H9 (cell line): ENCODE measurements around the gene GPR153. TPM values are rescaled to one million over a fixed set of nuclear protein-coding genes. Genes with fewer than 3 reads are reported as not detected.

Experiments used
- DNase-seq: peaks from one replicate; pipeline ENCODE4 v3.0.0-alpha.2; 2017
- H2AFZ ChIP-seq: one replicate; pipeline ENCODE4 v1.6.1; 2013; ENCODE audit warnings: mild to moderate bottlenecking, low read length, control low read depth, moderate library complexity
- H2AK5ac ChIP-seq: 2 replicates; pipeline ENCODE4 v1.6.1; 2013; ENCODE audit warnings: low read length, control low read depth, mixed read lengths; ENCODE audit not compliant: insufficient read length
- H2BK120ac ChIP-seq: one replicate; pipeline ENCODE4 v1.6.1; 2013; ENCODE audit warnings: low read depth, mild to moderate bottlenecking, low read length, control low read depth, inconsistent platforms; ENCODE audit not compliant: poor library complexity, severe bottlenecking
- H2BK12ac ChIP-seq: 2 replicates; pipeline ENCODE4 v1.6.1; 2013; ENCODE audit warnings: low read length, control low read depth, mixed read lengths, low read depth; ENCODE audit not compliant: insufficient read length
- H2BK15ac ChIP-seq: 2 replicates; pipeline ENCODE4 v1.6.1; 2013; ENCODE audit warnings: low read depth, low read length, control low read depth
- H2BK20ac ChIP-seq: one replicate; pipeline ENCODE4 v1.6.1; 2013; ENCODE audit warnings: low read depth, mild to moderate bottlenecking, low read length, control low read depth, inconsistent platforms; ENCODE audit not compliant: poor library complexity, severe bottlenecking
- H2BK5ac ChIP-seq: 2 replicates; pipeline ENCODE4 v1.6.1; 2013; ENCODE audit warnings: low read length, control low read depth, mixed read lengths; ENCODE audit not compliant: insufficient read length
- H3K14ac ChIP-seq: 2 replicates; pipeline ENCODE4 v1.6.1; 2013; ENCODE audit warnings: low read length, control low read depth; ENCODE audit not compliant: insufficient read depth
- H3K18ac ChIP-seq: 2 replicates; pipeline ENCODE4 v1.6.1; 2013; ENCODE audit warnings: low read depth, mild to moderate bottlenecking, mixed read lengths, low read length, control low read depth; ENCODE audit not compliant: insufficient read length
- H3K23ac ChIP-seq: 2 replicates; pipeline ENCODE4 v1.6.1; 2013; ENCODE audit warnings: low read length, control low read depth, mixed read lengths, low read depth; ENCODE audit not compliant: insufficient read length
- H3K23me2 ChIP-seq: 2 replicates; pipeline ENCODE4 v1.6.1; 2013; ENCODE audit warnings: low read depth, mild to moderate bottlenecking, mixed read lengths, low read length, control low read depth; ENCODE audit not compliant: insufficient read length, poor library complexity, severe bottlenecking
- H3K27ac ChIP-seq: 2 replicates; pipeline ENCODE4 v1.5.1; 2013; ENCODE audit warnings: low read length, control low read depth, mixed read lengths, low read depth; ENCODE audit not compliant: insufficient read length
- H3K27me3 ChIP-seq: 2 replicates; pipeline ENCODE4 v1.6.1; 2013; ENCODE audit warnings: low read length, control low read depth, inconsistent platforms; ENCODE audit not compliant: insufficient read depth
- H3K4ac ChIP-seq: 2 replicates; pipeline ENCODE4 v1.6.1; 2013; ENCODE audit warnings: low read depth, mild to moderate bottlenecking, control low read depth, inconsistent platforms, low read length, moderate library complexity
- H3K4me1 ChIP-seq: 2 replicates; pipeline ENCODE4 v1.6.1; 2013; ENCODE audit warnings: low read length, control low read depth, inconsistent platforms; ENCODE audit not compliant: insufficient read depth
- H3K4me2 ChIP-seq: 2 replicates; pipeline ENCODE4 v1.6.1; 2013; ENCODE audit warnings: low read length, control low read depth, mixed read lengths; ENCODE audit not compliant: insufficient read length, insufficient read depth
- H3K56ac ChIP-seq: 2 replicates; pipeline ENCODE4 v1.6.1; 2013; ENCODE audit warnings: low read depth, mild to moderate bottlenecking, mixed read lengths, low read length, control low read depth; ENCODE audit not compliant: insufficient read length
- H3K79me1 ChIP-seq: 2 replicates; pipeline ENCODE4 v1.6.1; 2013; ENCODE audit warnings: low read depth, mild to moderate bottlenecking, moderate library complexity, low read length, control low read depth, inconsistent platforms; ENCODE audit not compliant: insufficient read depth, poor library complexity, severe bottlenecking
- H3K79me2 ChIP-seq: 2 replicates; pipeline ENCODE4 v1.6.1; 2013; ENCODE audit warnings: low read length, control low read depth, inconsistent platforms; ENCODE audit not compliant: insufficient read depth
- H3K9ac ChIP-seq: 2 replicates; pipeline ENCODE4 v1.6.1; 2013; ENCODE audit warnings: low read length, control low read depth, mixed read lengths; ENCODE audit not compliant: insufficient read length; ENCODE audit errors: extremely low read depth
- H3K9me3 ChIP-seq: one replicate; pipeline ENCODE4 v1.6.1; 2013; ENCODE audit warnings: low read depth, low read length, inconsistent platforms; ENCODE audit not compliant: control insufficient read depth
- H3T11ph ChIP-seq: one replicate; pipeline ENCODE4 v1.6.1; 2013; ENCODE audit warnings: mild to moderate bottlenecking, low read length, control low read depth, inconsistent platforms
- H4K20me1 ChIP-seq: one replicate; pipeline ENCODE4 v1.6.1; 2013; ENCODE audit not compliant: control insufficient read depth, insufficient read length, insufficient read depth
- H4K5ac ChIP-seq: 2 replicates; pipeline ENCODE4 v1.6.1; 2013; ENCODE audit warnings: low read depth, mild to moderate bottlenecking, mixed read lengths, low read length, control low read depth; ENCODE audit not compliant: insufficient read length
- H4K8ac ChIP-seq: replicated peaks from 2 replicates; pipeline ENCODE4 v1.6.1; 2013; ENCODE audit warnings: low read length, control low read depth, mixed read lengths, low read depth; ENCODE audit not compliant: insufficient read length
- H4K91ac ChIP-seq: 2 replicates; pipeline ENCODE4 v1.6.1; 2013; ENCODE audit warnings: low read depth, mild to moderate bottlenecking, moderate library complexity, mixed read lengths, low read length, control low read depth; ENCODE audit not compliant: insufficient read length
- H3K27ac Mint-ChIP-seq, 3 experiments: 2 replicates in 2 of 3; 3 replicates in 1 of 3; pipeline ENCODE4 v1.8.0; 2020 to 2021; ENCODE audit warnings: mixed read lengths in 3 of 3, mild to moderate bottlenecking in 1 of 3, moderate library complexity in 1 of 3
- H3K27me3 Mint-ChIP-seq: 2 replicates; pipeline ENCODE4 v1.8.0; 2021; ENCODE audit warnings: low read depth, mild to moderate bottlenecking, moderate library complexity, mixed read lengths
- H3K36me3 Mint-ChIP-seq, 3 experiments: 2 replicates in 2 of 3; 3 replicates in 1 of 3; pipeline ENCODE4 v1.8.0; 2020 to 2021; ENCODE audit warnings: low read depth in 3 of 3, mixed read lengths in 3 of 3; ENCODE audit not compliant: insufficient read depth in 1 of 3
- H3K4me1 Mint-ChIP-seq, 2 experiments: 2 replicates each; pipeline ENCODE4 v1.8.0; 2020; ENCODE audit warnings: mixed read lengths in 2 of 2
- H3K4me3 Mint-ChIP-seq, 2 experiments: 2 replicates in 1 of 2; 3 replicates in 1 of 2; pipeline ENCODE4 v1.8.0; 2020 to 2021; ENCODE audit warnings: mild to moderate bottlenecking in 2 of 2, mixed read lengths in 2 of 2, moderate library complexity in 1 of 2
- H3K9me3 Mint-ChIP-seq, 2 experiments: 2 replicates in 1 of 2; 3 replicates in 1 of 2; pipeline ENCODE4 v1.8.0; 2020; ENCODE audit warnings: mild to moderate bottlenecking in 2 of 2, mixed read lengths in 2 of 2, moderate library complexity in 1 of 2
- CTCF ChIP-seq: fragments of 200-600 bp; sonication (generic); conservative IDR thresholded peaks from 3 replicates; pipeline ENCODE4 v1.8.0; 2021; ENCODE audit warnings: antibody characterized with exemption, mild to moderate bottlenecking
- WGBS: extraction: QIAGEN DNeasy Blood & Tissue Kit; methylation state at CpG from one replicate; pipeline ENCODE4 v1.1.7; 2013; ENCODE audit warnings: missing lambda C conversion rate, low lambda C conversion rate, mixed read lengths; ENCODE audit not compliant: insufficient read length; ENCODE audit errors: extremely low coverage; 5-methylcytosine and 5-hydroxymethylcytosine counted together
- total RNA-seq: library from RNA; stranded (reverse); gene quantifications from 2 replicates; pipeline ENCODE4 v1.2.1, GENCODE V29; 2021

GPR153 gene
- total RNA-seq, 1 experiment from 2014 or later, result 8.9 TPM

DNA sequence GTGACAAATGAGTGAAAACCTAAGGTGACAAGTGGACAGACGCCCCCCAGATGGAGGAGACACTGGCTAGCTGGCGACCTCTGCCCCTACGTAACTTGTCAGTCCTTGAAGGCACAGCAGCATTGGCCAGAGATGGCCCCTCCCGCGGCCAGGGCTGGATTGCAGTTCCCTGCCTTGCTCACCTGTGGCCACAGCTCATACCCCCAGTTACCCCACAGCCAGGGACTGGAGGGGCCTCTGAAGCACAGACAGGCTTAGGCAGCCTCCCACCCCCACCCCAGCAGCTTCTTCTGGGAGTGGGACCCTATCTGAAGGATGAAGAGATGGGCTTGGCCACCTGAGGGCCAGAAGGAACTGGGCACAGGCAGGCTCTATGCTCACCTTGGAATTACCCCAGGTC lies 13.2 kb downstream of the GPR153 start:
- no peak overlapping the region for H2AK5ac ChIP-seq
- H3K4me2 ChIP-seq, result no peak overlapping the region
- H3K27me3 ChIP-seq, result peaks cover 18% of the 10 kb centered on the region; the same call in 1 of the 2 replicates
- no peak overlapping the region for H4K5ac ChIP-seq
- H3K27ac ChIP-seq, result no peak overlapping the region
- whole genome bisulfite sequencing, result no CpG with 5 or more reads among the region's 5 CpGs
- no peak overlapping the region for H3K9ac ChIP-seq
- H3K23me2 ChIP-seq, result peaks cover 22% of the 10 kb centered on the region
- no peak overlapping the region for H2BK120ac ChIP-seq
- no peaks in the 10 kb centered on the region for H3K36me3 Mint-ChIP-seq
- H3K9me3 ChIP-seq, result no peaks in the 10 kb centered on the region
- H2BK20ac ChIP-seq, result no peak overlapping the region
- H3K4me1 Mint-ChIP-seq, result peaks cover 26 to 27% of the 10 kb centered on the region in 2 experiments
- no peak overlapping the region for H4K91ac ChIP-seq
- H2BK15ac ChIP-seq, result no peak overlapping the region
- H3K18ac ChIP-seq, result no peak overlapping the region
- DNase-seq, result no peak
- TF ChIP-seq CTCF, result no peak
- peaks cover 2% of the 10 kb centered on the region; the same call in 1 of the 2 replicates for H3K4me1 ChIP-seq
- no peaks in the 10 kb centered on the region for H3K79me2 ChIP-seq
- no peak overlapping the region for H3K4me3 Mint-ChIP-seq
- no peak overlapping the region for H3K14ac ChIP-seq
- H2AFZ ChIP-seq, result no peak overlapping the region
- no peak overlapping the region for H2BK12ac ChIP-seq
- no peaks in the 10 kb centered on the region for H3K9me3 Mint-ChIP-seq
- peaks cover 62% of the 10 kb centered on the region for H3K27me3 Mint-ChIP-seq
- H3K79me1 ChIP-seq, result no peaks in the 10 kb centered on the region
- H3K4ac ChIP-seq, result no peak overlapping the region
- H3T11ph ChIP-seq, result no peak overlapping the region
- no peak overlapping the region for H3K56ac ChIP-seq
- no peak overlapping the region for H3K23ac ChIP-seq
- no peaks in the 10 kb centered on the region for H4K20me1 ChIP-seq
- H3K27ac Mint-ChIP-seq, result no peak overlapping the region; a peak in 1 of 7 replicates
- no peak overlapping the region for H2BK5ac ChIP-seq
- H4K8ac ChIP-seq, result no peak overlapping the region
